MM.1S (cell line): Measurements from ENCODE around the gene SRGAP2B.
"Not testable (repeated sequence)": the region's sequence is repeated elsewhere in the genome, so short reads cannot be mapped to it uniquely, and the experiment has no call there.

ENCODE experiments used
- DNase-seq: peaks from one replicate; pipeline ENCODE4 v3.0.0-alpha.2; 2015
- H2AFZ ChIP-seq: fragments of 300-600 bp; sonication (generic); 2 replicates; pipeline ENCODE4 v1.6.0; 2016; ENCODE audit warnings: antibody characterized with exemption, low read length
- H3F3A ChIP-seq: fragments of 300-600 bp; sonication (generic); 2 replicates; pipeline ENCODE4 v1.6.1; 2016; ENCODE audit warnings: mild to moderate bottlenecking, antibody characterized with exemption, low read length, moderate library complexity, mixed read lengths; ENCODE audit not compliant: insufficient read depth
- H3K27ac ChIP-seq: fragments of 300-600 bp; sonication (generic); 2 replicates; pipeline ENCODE4 v1.5.1; 2016; ENCODE audit warnings: mild to moderate bottlenecking, low read length
- H3K27me3 ChIP-seq: fragments of 300-600 bp; sonication (generic); replicated peaks from 2 replicates; pipeline ENCODE4 v1.6.0; 2016; ENCODE audit warnings: low read length; ENCODE audit not compliant: insufficient read depth
- H3K36me3 ChIP-seq: fragments of 300-600 bp; sonication (generic); replicated peaks from 2 replicates; pipeline ENCODE4 v1.6.1; 2016; ENCODE audit warnings: mild to moderate bottlenecking, low read length, mixed read lengths; ENCODE audit not compliant: insufficient read depth
- H3K4me1 ChIP-seq: fragments of 300-600 bp; sonication (generic); 2 replicates; pipeline ENCODE4 v1.6.1; 2016; ENCODE audit warnings: low read length, mixed read lengths
- H3K4me2 ChIP-seq: fragments of 300-600 bp; sonication (generic); 2 replicates; pipeline ENCODE4 v1.6.0; 2016; ENCODE audit warnings: low read depth, low read length
- H3K4me3 ChIP-seq: fragments of 300-600 bp; sonication (generic); 2 replicates; pipeline ENCODE4 v1.5.1; 2016; ENCODE audit warnings: low read length, mixed read lengths
- H3K79me2 ChIP-seq: fragments of 300-600 bp; sonication (generic); 2 replicates; pipeline ENCODE4 v1.6.1; 2016; ENCODE audit warnings: mixed run types, low read length, mixed read lengths
- H3K9ac ChIP-seq: fragments of 300-600 bp; sonication (generic); 2 replicates; pipeline ENCODE4 v1.6.1; 2016; ENCODE audit warnings: low read length, mixed read lengths
- H3K9me2 ChIP-seq: fragments of 300-600 bp; sonication (generic); replicated peaks from 2 replicates; pipeline ENCODE4 v1.6.1; 2016; ENCODE audit warnings: mild to moderate bottlenecking, low read length, mixed read lengths; ENCODE audit not compliant: insufficient read depth
- H3K9me3 ChIP-seq: fragments of 300-600 bp; sonication (generic); replicated peaks from 2 replicates; pipeline ENCODE4 v1.6.1; 2016; ENCODE audit warnings: mild to moderate bottlenecking, low read length, mixed read lengths; ENCODE audit not compliant: insufficient read depth
- H4K20me1 ChIP-seq: fragments of 300-600 bp; sonication (generic); 2 replicates; pipeline ENCODE4 v1.6.1; 2016; ENCODE audit warnings: mild to moderate bottlenecking, low read length, moderate library complexity, mixed read lengths; ENCODE audit not compliant: insufficient read depth

Gene SRGAP2B

GRCh38 chr1:144981157-144981556 lies 114.0 kb downstream of the SRGAP2B start:
- not testable (repeated sequence) for H3K4me1 ChIP-seq

GRCh38 chr1:144979960-144980595 lies 115.0 kb downstream of the SRGAP2B start:
- not testable (repeated sequence) for DNase-seq, H2AFZ ChIP-seq, H3K9me2 ChIP-seq, H3K36me3 ChIP-seq, H3K27ac ChIP-seq, H4K20me1 ChIP-seq, H3K79me2 ChIP-seq, H3K4me2 ChIP-seq, H3K9me3 ChIP-seq, H3K4me3 ChIP-seq, H3K27me3 ChIP-seq, H3K4me1 ChIP-seq, H3F3A ChIP-seq, H3K9ac ChIP-seq

More at GRCh38 chr1:144981157-144981556, 114.0 kb downstream of the SRGAP2B start:
- H3K9me2 ChIP-seq, H3K27me3 ChIP-seq, H3F3A ChIP-seq, H4K20me1 ChIP-seq, H3K4me2 ChIP-seq, H3K36me3 ChIP-seq, H3K4me3 ChIP-seq, H3K79me2 ChIP-seq, H3K9me3 ChIP-seq, H2AFZ ChIP-seq, H3K27ac ChIP-seq, DNase-seq, H3K9ac ChIP-seq: not testable (repeated sequence)

DNA sequence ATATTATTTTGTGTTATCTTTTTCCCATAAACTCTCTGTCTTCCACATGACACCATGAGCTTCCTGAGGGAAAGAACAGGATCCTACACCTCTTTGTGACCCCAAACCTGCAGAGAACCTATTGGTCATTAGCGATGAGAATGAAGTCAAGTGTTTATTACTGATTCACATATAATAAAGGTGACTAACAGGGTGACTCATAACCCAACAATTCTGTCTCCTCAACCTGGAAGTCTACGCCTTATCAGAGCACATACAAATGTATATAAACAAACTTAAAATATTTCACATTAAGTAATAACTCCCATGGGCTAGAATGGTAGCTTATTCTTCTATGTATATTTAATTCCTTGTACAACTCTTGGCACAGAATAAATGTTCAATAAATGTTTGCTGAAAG lies 117.3 kb downstream of the SRGAP2B start:
- H3K9me2 ChIP-seq, H3K4me2 ChIP-seq, H3K27me3 ChIP-seq, H3K36me3 ChIP-seq, H3F3A ChIP-seq, H4K20me1 ChIP-seq, H3K9me3 ChIP-seq, H3K4me3 ChIP-seq, H3K27ac ChIP-seq, H2AFZ ChIP-seq, DNase-seq, H3K9ac ChIP-seq, H3K4me1 ChIP-seq, H3K79me2 ChIP-seq: not testable (repeated sequence)

DNA sequence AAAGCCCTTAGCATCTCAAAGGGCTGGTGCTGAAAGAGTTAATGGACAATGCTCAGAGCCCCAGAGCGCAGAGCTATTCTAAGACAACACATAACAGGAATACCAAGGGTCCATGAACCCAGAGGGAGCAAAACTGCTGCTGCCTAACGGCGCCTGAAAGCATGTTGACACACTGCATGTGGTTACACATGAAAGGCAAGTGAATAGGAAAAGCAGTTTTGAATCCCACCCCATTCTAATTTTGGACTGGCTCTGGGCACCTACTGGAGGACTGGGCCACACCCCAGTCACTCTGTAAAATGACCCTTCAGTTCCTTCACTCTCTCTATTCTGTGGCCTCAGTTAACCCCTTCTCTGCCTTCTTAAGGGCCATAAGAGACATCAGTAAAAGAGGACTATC lies 123.2 kb downstream of the SRGAP2B start:
- not testable (repeated sequence) for H3K36me3 ChIP-seq, H3K4me1 ChIP-seq, H2AFZ ChIP-seq, H3K4me2 ChIP-seq, H3K27ac ChIP-seq, H3K9me3 ChIP-seq, H3K4me3 ChIP-seq, DNase-seq, H3K9ac ChIP-seq, H3K27me3 ChIP-seq, H3K9me2 ChIP-seq, H4K20me1 ChIP-seq, H3K79me2 ChIP-seq, H3F3A ChIP-seq

DNA sequence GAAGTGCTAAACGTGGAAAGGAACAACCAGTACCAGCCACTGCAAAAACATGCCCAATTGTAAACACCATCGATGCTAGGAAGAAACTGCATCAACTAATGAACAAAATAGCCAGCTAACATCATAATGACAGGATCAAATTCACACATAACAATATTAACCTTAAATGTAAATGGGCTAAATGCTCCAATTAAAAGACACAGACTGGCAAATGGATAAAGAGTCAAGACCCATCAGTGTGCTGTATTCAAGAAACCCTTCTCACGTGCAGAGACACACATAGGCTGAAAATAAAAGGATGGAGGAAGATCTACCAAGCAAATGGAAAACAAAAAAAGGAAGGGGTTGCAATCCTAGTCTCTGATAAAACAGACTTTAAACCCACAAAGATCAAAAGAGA lies 128.6 kb downstream of the SRGAP2B start:
- not testable (repeated sequence) for H3F3A ChIP-seq, H3K9me2 ChIP-seq, H3K27ac ChIP-seq, H2AFZ ChIP-seq, H3K4me1 ChIP-seq, H3K27me3 ChIP-seq, H4K20me1 ChIP-seq, H3K9me3 ChIP-seq, H3K36me3 ChIP-seq, H3K9ac ChIP-seq, DNase-seq, H3K4me2 ChIP-seq, H3K79me2 ChIP-seq, H3K4me3 ChIP-seq

DNA sequence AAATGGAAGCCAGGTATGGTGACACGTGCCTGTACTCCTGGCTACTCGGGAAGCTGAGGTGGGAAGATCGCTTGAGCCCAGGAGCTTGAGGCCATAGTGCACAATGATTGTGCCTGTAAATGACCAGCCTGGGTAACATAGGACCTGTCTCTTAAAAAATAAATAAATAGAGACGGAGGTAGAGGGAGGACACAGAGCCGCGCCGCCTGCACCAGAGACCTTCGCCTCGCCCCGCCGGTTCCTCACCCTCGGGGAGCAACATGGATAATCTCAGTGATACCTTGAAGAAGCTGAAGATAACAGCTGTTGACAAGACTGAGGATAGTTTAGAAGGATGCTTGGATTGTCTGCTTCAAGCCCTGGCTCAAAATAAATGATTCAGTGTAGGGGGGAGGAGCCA lies 130.4 kb downstream of the SRGAP2B start:
- not testable (repeated sequence) for DNase-seq, H2AFZ ChIP-seq, H3K9me3 ChIP-seq, H3K27me3 ChIP-seq, H4K20me1 ChIP-seq, H3K9ac ChIP-seq, H3K4me3 ChIP-seq, H3K9me2 ChIP-seq, H3K36me3 ChIP-seq, H3F3A ChIP-seq, H3K27ac ChIP-seq, H3K4me1 ChIP-seq, H3K4me2 ChIP-seq, H3K79me2 ChIP-seq

DNA sequence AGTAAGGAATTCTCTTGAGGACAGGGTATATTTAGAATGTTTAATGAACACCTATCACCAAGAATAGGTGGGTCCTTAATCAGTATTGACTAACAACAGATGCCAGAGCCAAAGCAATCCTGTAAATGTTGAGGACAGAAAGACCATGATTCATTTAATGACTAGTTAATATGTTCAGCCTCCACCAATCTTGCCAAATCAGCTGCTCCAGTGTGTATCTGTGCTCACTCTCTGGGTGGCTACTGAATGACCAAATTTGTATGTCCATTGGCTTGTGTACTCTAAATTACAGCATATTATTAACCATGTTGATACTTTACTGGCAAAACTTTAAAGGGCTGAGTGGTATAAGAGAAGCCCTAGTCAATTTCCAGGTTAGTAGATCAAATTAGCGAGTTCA lies 130.9 kb downstream of the SRGAP2B start:
- H3K9me3 ChIP-seq, H3K79me2 ChIP-seq, H3K9ac ChIP-seq, H3K4me1 ChIP-seq, H3K36me3 ChIP-seq, H3K4me2 ChIP-seq, H3K27ac ChIP-seq, H2AFZ ChIP-seq, DNase-seq, H3F3A ChIP-seq, H3K27me3 ChIP-seq, H4K20me1 ChIP-seq, H3K9me2 ChIP-seq, H3K4me3 ChIP-seq: not testable (repeated sequence)

DNA sequence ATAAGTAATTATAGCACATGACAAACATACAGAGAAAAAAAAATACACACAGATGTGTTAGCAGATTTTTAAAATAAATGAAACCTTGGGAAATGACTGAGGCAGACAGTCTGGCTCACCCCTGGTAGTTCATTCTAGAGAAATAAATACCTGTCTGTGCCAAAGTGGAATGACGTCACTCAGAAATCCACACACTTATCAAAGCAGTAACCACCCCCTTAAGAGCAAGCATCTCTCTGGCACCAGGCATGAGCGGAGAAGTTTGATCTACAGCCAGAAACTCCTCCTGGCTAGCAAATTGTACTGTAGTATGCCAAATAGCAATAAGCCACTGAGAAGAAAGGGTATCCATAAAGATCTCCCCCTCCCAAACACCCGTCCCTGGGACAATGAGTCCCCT lies 131.6 kb downstream of the SRGAP2B start:
- H3K4me2 ChIP-seq, H2AFZ ChIP-seq, H3K9ac ChIP-seq, H3K36me3 ChIP-seq, H3K9me2 ChIP-seq, H3K9me3 ChIP-seq, H3K79me2 ChIP-seq, H3K4me3 ChIP-seq, H3K27me3 ChIP-seq, H3K4me1 ChIP-seq, H4K20me1 ChIP-seq, H3F3A ChIP-seq, DNase-seq, H3K27ac ChIP-seq: not testable (repeated sequence)
